Measurements from ENCODE around the gene PHLDB1.
A peak's percentile ranks its signal among the peaks of the same experiment; 100 is the strongest.
"Not testable (repeated sequence)": the region's sequence is repeated elsewhere in the genome, so short reads cannot be mapped to it uniquely, and the experiment has no call there.

PHLDB1 gene

DNA sequence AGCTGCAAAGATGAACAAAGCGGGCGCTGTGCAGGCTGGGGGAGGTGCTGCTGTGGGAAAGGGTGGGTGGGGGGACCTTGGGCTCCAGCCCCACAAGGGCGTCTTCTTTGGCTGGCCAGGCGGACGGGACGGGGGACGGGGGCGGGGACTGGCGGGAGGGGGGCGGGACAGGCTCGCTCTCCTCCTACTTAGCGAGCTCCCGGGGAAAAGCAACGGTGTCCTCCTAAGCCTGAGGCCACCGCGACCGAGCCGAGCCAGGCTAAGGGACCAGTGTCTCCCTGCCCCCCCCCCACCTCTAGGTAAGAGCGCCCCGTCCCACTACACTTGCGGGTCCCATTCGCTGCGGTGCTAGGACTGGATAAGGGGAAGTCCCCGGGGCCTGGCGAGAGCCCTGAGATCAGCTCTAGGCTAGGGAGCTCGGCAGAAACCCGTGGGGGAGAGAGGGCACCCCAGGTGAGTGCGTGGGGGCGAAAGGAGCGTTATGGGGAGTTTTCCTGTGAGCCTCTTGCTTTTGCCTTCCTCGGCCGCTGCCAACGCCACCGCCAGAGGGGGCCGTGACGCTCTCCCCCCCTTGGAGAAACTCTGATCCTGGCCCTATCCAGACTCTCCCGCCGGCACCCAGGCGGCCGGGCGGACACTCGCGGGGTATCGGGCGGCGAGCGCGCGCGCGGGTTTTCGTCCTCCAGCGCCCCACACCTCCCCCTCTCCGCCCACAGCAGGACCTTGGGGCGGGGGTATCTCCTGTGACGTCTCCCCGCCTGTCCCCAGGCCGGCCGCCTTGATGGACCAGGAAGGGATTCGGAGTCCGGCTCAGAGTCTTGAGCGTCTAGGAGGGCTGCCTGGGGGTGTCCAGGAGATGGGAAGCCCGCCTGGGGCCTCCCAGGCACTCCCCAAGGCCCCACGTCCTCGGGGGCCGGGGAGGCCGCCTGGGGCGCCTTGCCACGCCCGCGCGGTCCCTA is at the start of gene PHLDB1:
PHLDB1 (plus strand) TSS at position 215 of the 959 bp plus-strand sequence. CDS start 6,222 bp downstream, outside the sequence.
- DNase-seq, result no peak

DNA sequence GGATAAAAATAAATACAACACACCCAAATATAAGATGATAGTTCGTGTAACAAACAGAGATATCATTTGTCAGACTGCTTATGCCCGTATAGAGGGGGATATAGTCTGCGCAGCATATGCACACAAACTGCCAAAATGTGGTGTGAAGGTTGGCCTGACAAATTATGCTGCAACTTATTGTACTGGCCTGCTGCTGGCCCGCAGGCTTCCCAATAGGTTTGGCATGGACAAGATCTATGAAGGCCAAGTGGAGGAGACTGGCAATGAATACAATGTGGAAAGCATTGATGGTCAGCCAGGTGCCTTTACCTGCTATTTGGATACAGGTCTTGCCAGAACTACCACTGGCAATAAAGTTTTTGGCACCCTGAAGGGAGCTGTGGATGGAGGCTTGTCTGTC is 46.6 kb upstream of the PHLDB1 start:
- no peak for DNase-seq

DNA sequence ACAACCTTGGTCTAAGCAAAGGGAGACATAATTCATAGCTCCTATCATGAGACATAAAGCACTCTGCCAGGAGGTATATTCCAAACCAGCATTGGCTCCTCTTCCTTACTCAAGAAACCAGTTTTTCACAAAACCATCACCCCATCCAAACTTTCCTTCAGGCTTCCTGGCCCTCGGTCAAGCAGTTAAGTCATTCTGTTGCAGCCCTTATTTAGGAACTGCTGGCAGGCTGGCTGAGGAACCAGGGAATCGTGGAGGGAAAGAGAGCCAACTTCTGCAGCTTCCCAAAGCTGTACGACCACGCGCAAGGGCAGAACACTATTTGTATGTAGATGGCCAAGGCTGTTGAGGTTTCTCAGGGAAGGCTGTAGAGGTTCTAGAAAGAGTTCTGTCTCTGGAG is 42.4 kb upstream of the PHLDB1 start:
- DNase-seq, result no peak

DNA sequence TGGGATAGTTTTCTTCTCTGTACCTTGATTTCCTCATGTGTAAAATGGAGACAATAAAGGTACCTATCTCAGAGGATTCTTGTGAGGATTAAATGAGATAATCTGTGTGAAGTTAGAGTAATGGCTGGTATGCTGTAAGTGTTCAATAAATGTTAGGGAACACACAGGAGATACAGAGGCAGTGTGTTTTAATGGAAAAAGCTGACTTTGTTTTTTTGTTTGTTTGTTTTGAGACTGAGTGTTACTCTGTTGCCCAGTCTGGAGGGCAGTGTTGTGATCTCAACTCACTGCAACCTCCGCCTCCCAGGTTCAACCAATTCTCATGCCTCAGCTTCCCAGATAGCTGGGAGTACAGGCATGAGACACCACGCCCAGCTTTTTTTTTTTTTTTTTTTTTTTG is 37.7 kb upstream of the PHLDB1 start:
- DNase-seq, result no peak

DNA sequence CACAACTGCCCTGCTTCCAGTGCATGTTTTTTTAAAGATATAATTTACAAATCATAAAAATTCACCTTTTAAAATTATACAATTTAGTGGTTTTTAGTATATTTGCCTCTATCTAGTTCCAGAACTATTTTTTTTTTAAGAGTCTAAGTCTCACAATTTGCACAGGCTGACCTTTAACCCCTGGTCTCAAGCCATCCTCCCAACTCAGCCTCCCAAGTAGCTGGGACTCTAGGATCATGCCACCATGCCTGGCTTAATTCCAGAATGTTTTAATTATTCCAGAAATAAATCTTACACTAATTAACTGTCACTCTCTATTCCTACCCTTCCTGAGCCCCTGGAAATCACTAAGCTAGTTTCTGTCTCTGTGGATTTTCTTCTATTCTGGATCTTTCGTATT is 36.6 kb upstream of the PHLDB1 start:
- no peak for DNase-seq

DNA sequence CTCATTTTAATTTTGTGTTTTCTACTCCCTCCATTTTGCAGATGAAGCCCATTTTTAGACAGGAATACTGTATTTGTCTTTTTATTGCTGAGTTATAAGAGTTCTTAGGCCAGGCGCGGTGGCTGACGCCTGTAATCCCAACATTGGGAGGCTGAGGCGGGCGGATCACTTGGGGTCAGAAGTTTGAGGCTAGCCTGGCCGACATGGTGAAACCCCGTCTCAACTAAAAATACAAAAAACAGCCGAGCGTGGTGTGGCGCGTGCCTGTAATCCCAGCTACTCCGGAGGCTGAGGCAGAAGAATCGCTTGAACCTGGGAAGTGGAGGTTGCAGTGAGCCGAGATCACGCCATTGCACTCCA is 35.7 kb upstream of the PHLDB1 start:
- not testable (repeated sequence) for DNase-seq

DNA sequence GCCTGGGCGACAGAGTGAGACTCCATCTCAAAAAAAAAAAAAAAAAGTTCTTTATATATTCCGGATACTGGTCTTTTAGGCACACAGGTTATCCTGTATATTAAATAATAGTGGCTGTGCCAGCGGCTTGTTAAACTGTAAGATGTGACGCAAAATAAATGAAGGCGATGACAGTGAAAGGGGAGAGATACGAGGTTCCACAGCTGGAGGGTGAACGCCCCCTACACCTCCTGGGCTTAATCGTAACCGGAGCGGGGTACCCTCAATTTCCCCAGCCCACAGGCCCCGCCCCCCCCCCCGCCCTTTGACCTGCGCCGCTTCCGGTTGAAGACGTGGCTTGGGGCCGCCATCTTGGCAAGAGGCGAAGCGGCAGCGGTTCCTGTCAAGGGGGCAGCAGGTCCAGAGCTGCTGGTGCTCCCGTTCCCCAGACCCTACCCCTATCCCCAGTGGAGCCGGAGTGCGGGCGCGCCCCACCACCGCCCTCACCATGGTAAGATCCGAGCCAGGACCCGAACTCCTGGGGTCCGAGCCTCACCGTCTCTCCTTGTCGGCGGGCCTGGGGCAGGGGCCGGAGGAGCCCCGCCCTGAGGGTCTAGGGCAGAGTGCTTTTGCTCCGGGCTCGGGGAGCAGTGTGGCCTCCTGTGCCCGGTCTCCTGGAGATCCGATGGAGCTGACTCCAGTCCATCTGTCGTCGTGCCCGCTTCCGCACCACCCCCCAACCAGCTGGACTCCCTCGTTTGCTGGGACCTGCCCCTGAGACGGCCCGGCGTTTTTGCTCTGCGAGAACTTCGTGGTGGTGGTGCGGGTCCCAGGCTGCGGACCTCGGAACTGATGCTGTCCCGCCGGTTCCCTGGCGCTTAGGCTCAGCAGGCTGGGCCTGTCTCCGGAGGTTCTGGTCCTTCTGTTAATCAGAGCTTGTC is 35.1 kb upstream of the PHLDB1 start, which contains the start of gene ARCN1:
ARCN1 (plus strand) TSS at position 349 of the 920 bp plus-strand sequence; CDS start at position 488, 139 bp downstream.
- peak; percentile 4 for DNase-seq

DNA sequence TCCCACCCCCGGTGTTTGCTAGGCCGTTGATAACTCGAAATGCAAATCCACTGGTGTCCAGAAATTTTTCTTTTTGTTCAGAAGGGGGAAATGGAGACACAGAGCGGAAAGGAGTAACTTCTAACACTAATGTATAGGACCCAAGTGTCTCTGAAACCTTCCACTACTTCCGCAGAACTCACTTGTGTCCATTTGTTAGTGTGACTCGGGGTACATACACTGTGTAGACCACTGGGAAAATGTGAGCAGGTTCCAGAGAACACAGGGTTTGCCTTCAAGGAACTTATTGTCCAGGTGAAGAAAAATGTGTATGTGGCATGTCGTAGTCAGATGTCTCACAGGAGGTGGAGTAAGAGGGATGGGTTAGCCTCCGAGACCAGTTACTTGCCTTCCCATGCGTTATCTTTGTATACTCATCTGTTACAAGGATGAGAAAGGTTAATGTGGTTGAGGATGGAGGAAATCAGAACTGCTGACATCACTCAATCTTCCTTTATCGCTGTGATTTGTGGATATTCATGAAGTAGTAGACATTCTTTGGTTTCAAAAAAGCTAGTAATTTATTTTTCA is 34.3 kb upstream of the PHLDB1 start:
- DNase-seq, result no peak

DNA sequence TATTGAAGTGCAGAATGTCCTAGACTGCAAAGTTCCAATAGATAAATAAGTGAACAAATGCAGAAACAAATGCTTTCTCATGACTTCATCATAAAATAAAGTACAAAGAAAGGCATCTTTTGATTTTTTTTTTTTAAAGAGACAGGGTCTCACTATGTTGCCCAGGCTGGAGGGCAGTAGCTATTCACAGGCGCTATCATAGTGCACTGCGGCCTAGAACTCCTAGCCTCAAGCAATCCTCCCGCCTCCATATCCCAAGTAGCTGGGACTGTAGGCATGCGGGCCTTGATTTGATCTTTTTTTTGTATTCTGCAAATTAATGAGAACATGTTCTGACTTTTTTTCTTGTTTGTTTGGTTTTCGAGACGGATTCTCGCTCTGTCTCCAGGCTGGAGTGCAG is 32.8 kb upstream of the PHLDB1 start:
- no peak for DNase-seq

DNA sequence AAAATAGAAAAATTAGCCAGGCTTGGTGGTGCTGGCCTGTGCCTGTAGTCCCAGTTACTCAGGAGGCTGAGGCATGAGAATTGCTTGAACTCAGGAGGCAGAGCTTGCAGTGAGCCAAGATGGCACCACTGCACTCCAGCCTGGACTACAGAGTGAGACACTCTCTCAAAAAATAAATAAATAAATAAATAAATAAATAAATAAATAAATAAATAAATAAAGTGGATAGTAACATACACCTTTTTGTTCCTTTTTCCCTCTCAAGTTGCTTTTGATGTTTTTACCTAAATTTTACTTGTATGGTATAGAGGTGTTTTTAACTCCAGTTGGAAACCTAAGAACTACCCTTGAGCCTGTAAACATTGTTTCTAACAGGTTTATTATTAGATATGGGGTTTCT is 29.4 kb upstream of the PHLDB1 start:
- not testable (repeated sequence) for DNase-seq

DNA sequence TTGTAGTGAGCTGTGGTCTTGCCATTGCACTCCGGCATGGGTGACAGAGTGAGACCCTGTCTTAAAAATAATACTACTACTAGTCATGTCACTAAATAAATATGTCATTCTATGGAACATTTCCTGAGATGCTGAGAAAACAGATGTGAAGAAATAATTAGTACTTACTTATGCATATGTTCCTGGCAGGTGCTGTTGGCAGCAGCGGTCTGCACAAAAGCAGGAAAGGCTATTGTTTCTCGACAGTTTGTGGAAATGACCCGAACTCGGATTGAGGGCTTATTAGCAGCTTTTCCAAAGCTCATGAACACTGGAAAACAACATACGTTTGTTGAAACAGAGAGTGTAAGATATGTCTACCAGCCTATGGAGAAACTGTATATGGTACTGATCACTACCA is 26.4 kb upstream of the PHLDB1 start:
- DNase-seq, result no peak

DNA sequence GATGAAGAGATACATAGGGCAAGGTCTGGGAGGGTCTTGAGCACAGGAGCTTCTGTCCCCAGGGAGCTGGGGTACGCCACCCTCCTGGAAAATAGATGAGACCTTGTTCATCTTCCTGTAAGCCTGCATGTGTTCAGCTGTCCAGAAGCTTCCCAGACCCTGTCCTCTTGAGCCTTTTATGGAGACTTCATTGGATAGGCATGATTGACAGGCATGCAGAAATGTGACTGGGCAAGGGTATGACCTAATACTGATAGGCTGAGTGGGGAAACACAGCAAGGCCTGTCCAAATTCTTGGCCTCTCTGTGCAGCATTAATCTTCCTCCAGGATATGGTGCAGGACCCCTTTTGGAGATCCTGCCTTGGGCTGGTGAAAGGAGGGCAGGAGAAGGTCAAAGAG is 19.5 kb upstream of the PHLDB1 start:
- DNase-seq, result no peak

DNA sequence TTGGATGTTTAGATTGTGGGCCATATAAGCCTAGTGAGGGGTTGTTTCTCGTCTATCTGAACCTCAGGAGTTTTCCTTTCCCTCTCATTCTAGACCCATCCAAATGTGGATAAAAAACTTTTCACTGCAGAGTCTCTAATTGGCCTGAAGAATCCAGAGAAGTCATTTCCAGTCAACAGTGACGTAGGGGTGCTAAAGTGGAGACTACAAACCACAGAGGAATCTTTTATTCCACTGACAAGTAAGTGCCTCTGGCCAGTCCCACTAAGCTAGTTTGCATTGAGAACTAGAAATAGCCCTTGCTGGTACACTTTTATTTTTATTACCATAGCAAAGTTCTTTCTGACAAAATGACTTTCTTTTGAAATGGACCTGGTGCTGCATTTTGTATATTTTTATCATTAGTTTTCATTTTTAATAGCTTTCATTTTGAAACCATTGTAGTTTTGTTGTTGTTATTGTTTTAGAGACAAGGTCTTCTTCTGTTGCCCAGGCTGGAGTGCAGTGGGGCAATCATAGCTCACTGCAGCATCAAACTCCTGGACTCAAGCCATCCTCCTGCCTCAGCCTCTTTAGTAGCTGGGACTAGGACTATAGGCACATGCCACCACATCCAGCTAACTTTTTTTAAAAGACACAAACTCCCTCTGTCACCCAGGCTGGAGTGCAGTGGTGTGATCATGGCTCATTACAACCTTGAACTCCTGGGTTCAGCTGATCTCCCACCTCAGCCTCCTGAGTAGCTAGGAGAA is 14.6 kb upstream of the PHLDB1 start:
- DNase-seq, result no peak

DNA sequence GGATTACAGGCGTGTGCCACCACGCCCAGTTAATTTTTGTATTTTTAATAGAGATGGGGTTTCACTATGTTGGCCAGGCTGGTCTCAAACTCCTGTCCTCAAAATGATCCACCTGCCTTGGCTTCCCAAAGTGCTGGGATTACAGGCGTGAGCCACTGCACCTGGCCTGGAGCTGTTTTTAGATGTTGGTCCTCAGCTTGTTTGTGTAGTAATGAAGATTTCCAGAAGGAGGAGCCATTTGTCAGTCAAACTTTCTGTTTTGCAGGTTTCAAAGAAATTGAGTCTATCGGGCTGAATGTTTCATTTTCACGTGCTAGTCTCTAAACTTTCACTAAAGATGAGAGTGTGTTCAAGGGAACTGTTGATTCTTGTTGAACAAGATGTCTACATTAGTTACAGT is 12.4 kb upstream of the PHLDB1 start:
- DNase-seq, result not testable (repeated sequence)

DNA sequence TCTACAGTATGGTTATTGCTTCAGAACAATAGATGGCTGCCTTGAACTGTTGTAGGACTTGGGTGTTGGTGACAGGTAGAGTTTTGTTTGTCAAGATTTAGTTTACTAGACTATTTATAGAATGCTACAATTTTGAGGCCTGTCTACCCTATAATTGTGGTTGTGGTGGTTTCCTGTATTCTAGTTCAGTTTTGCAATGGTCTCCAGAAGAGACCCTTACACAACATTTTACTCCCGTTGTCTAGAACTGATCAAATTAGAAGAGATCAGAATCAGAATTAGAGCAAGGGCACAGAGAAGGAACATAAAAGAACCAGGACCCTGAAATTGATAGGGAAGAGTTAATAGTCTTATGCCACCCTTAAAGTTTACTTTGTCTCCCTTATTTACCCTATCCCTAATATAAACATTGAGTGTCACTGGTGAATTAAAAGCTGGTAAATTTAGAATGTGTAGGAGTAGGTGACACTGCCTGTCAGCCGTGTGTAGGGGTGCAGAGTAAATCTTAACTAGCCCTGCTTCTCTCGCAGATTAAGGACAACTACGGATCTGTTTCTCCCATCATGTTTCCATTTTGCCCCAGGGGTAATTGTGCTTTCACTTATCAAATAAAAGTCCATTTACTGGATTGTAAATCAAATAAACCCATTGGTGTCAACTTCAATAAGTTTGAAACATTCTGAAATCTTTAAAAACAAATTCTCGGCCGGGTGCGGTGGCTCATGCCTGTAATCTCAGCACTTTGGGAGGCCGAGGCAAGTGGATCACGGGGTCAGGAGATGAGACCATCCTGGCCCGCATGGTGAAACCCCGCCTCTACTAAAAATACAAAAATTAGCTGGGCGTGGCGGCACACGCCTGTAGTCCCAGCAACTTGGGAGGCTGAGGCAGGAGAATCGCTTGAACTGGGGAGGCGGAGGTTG is 10.9 kb upstream of the PHLDB1 start:
- DNase-seq, result no peak

DNA sequence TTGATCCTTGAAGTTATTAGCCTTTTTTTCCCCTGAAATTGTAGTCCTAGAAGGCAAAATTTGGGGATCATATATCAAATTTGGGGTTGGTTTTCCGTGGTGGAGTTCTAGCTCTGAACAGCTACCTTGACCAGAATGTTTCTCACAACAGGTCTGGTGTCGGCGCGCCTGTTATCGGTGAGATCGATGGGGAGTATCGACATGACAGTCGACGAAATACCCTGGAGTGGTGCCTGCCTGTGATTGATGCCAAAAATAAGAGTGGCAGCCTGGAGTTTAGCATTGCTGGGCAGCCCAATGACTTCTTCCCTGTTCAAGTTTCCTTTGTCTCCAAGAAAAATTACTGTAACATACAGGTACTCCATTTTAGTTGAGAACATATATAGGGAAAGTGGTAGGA is 9.9 kb upstream of the PHLDB1 start:
- DNase-seq, result no peak

DNA sequence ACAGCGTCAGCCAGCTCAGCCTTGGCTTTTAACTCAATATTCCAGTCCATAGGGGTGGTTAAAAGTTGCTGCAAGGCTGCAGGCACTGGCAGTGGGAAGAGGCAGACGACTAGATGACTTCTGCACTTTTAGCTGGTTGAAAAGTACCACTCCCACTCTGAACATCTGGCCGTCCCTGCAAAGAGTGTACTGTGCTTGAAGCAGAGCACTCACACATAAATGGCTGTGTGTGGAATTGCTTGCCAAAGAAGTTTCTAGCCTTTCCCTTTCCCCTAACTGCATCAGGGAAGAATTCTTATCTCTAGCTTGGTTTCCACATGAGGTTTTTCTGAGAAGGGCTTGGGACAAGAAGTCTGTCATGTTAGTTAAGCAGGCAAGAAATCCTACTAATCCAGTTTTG is 5.1 kb upstream of the PHLDB1 start:
- DNase-seq, result no peak

DNA sequence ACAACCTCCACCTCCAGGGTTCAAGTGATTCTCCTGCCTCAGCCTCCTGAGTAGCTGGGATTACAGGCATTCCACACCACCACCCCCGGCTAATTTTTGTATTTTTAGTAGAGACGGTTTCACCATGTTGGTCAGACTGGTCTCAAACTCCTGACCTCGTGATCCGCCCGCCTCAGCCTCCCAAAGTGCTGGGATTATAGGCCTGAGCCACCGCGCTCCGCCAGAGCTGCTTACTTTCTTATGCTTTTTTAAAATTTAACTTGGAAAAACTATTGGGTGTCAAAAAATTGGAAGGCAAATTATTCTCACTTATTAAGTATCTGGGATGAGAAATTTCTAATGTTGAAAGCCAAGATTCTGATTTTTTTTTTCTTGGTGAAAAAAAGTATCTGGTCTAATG is 3.7 kb upstream of the PHLDB1 start:
- not testable (repeated sequence) for DNase-seq

DNA sequence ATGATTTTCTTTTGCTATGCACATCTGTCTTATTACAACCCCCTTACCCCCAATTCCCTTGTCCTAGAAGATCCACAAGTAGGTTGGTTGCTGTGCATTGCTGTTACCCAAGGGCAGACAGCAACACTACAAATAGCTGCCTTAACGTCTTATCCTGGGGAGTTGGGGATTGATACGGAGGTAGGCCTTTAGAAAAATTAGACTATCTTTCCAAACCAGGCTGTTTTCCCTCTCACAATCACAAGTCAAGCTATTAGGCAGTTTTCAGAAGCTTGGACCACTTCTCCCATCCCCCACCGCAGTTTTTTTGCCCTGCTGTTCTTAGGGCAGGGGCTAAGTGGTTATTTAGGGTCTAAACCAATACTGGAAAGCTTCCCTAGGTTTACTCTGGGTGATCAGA is 2.8 kb upstream of the PHLDB1 start:
- no peak for DNase-seq

DNA sequence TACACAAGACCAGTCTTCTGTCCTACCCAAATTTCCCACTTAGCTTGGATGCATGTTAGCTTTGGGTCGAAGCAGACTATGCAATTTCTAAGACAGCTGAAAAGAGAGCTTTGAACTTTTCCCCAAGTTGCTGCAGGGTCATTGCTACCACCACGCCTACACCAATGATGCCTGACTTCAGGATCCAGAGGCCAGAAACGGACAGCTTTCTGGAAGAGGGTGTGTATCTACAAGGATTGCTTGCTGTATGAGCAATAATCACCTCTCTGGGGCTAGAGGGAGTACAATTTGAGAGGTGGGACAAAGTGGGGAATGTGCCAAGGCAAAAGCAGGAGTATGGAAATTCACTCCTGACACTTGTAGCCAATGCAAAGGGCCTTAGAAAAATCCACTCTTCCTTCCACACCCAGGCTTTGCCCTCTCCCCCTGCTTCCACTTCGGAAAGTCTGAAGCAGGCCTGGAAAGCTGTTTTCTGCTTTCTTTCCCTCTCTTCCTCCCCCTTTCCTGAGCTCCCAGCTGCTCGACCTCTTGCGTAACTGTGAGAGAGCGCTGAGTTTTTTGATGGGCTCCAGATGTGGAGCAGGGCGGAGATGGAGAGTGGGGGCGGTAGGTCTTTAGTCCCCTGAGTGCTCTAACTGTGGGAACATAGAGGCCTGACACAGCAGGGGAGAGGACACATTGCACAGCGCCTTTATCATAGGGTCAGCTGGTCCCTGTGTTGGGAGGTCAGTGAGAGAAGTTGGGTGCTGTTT is 2.1 kb upstream of the PHLDB1 start:
- no peak for DNase-seq
